Measurements from ENCODE around the gene TMEM167B. TPM values are rescaled to one million over a fixed set of nuclear protein-coding genes. Genes with fewer than 3 reads are reported as not detected.

TMEM167B gene
- total RNA-seq, 3 donors from 2014 or later (not counting 1 experiment from before 2014, with no cell fraction given), result 61.2 to 73.0 (median 71.8) TPM

GRCh38 chr1:109116286-109116685 is 25.7 kb downstream of the TMEM167B start:
- ATAC-seq, result no peak
- WGBS (ENCODE audit: insufficient coverage), result 89% methylated on average over 1 of the region's 1 CpG
- Histone ChIP-seq H3K27me3 (ENCODE audit: control insufficient read depth, insufficient read depth, low read length) (no peaks in the 10 kb centered on the region), H3K36me3 (ENCODE audit: control insufficient read depth, insufficient read depth, low read length) (no peaks in the 10 kb centered on the region), H3K27ac (ENCODE audit: low read length) (no peak overlapping the region), H3K9me3 (ENCODE audit: control insufficient read depth, insufficient read depth, low read length) (no peaks in the 10 kb centered on the region), H3K4me3 (ENCODE audit: low read length) (no peak overlapping the region), H3K4me1 (ENCODE audit: control insufficient read depth, insufficient read depth, low read length) (peaks cover 21% of the 10 kb centered on the region)
- Mint-ChIP-seq H3K4me3 (no peak overlapping the region), H3K27ac (no peak overlapping the region), H3K36me3 (no peaks in the 10 kb centered on the region), H3K9me3 (no peaks in the 10 kb centered on the region), H3K27me3 (ENCODE audit: low read depth in 2 of 2) (peaks cover 15 to 21% of the 10 kb centered on the region in 2 donors), H3K4me1 (peaks cover 21 to 29% of the 10 kb centered on the region in 2 donors)
- no peak for TF ChIP-seq CTCF (IDR thresholded peaks at IDR 0.05)
- intact Hi-C loops (cut with micrococcal nuclease), result no loop called here
- DNase-seq, result no peak

- TF ChIP-seq CTCF (IDR thresholded peaks at IDR 0.05), result no peak
- intact Hi-C loops (cut with micrococcal nuclease), result no loop called here
Observed at GRCh38 chr1:109118089-109118488, 27.5 kb downstream of the TMEM167B start.

GRCh38 chr1:109120356-109120755 is 29.8 kb downstream of the TMEM167B start:
- H3K4me1 Mint-ChIP-seq, result no peaks in the 10 kb centered on the region
- H3K27me3 ChIP-seq (ENCODE audit: control insufficient read depth, insufficient read depth, low read length), result no peaks in the 10 kb centered on the region
- peaks cover 0 to 12% of the 10 kb centered on the region in 2 donors for H3K27me3 Mint-ChIP-seq (ENCODE audit: low read depth in 2 of 2)
- ATAC-seq (no peak), DNase-seq (no peak)
- H3K4me3 Mint-ChIP-seq, result no peak overlapping the region
- H3K4me1 ChIP-seq (ENCODE audit: control insufficient read depth, insufficient read depth, low read length), result no peaks in the 10 kb centered on the region
- H3K36me3 ChIP-seq (ENCODE audit: control insufficient read depth, insufficient read depth, low read length), result no peaks in the 10 kb centered on the region
- H3K9me3 Mint-ChIP-seq, result no peaks in the 10 kb centered on the region
- no peak overlapping the region for H3K27ac Mint-ChIP-seq
- no peak overlapping the region for H3K4me3 ChIP-seq (ENCODE audit: low read length)
- H3K9me3 ChIP-seq (ENCODE audit: control insufficient read depth, insufficient read depth, low read length), result no peaks in the 10 kb centered on the region
- TF ChIP-seq CTCF (IDR thresholded peaks at IDR 0.05), result no peak
- intact Hi-C loops (cut with micrococcal nuclease), result no loop called here
- H3K27ac ChIP-seq (ENCODE audit: low read length), result no peak overlapping the region
- H3K36me3 Mint-ChIP-seq, result no peaks in the 10 kb centered on the region
- 92% methylated on average over 4 of the region's 5 CpGs for WGBS (ENCODE audit: insufficient coverage)

More at GRCh38 chr1:109118089-109118488, 27.5 kb downstream of the TMEM167B start:
- peaks cover 2 to 16% of the 10 kb centered on the region in 2 donors for H3K27me3 Mint-ChIP-seq (ENCODE audit: low read depth in 2 of 2)
- no peak for DNase-seq
- H3K27ac Mint-ChIP-seq, result no peak overlapping the region
- H3K4me1 Mint-ChIP-seq, result peaks cover 11 to 16% of the 10 kb centered on the region in 2 donors
- Histone ChIP-seq H3K36me3 (ENCODE audit: control insufficient read depth, insufficient read depth, low read length) (no peaks in the 10 kb centered on the region), H3K4me1 (ENCODE audit: control insufficient read depth, insufficient read depth, low read length) (peaks cover 13% of the 10 kb centered on the region), H3K4me3 (ENCODE audit: low read length) (no peak overlapping the region), H3K9me3 (ENCODE audit: control insufficient read depth, insufficient read depth, low read length) (no peaks in the 10 kb centered on the region), H3K27me3 (ENCODE audit: control insufficient read depth, insufficient read depth, low read length) (no peaks in the 10 kb centered on the region), H3K27ac (ENCODE audit: low read length) (no peak overlapping the region)
- H3K36me3 Mint-ChIP-seq, result no peaks in the 10 kb centered on the region
- H3K4me3 Mint-ChIP-seq, result no peak overlapping the region
- WGBS (ENCODE audit: insufficient coverage), result 89% methylated on average over 3 of the region's 3 CpGs
- no peak for ATAC-seq
- H3K9me3 Mint-ChIP-seq, result no peaks in the 10 kb centered on the region

- no peaks in the 10 kb centered on the region for H3K4me1 ChIP-seq (ENCODE audit: control insufficient read depth, insufficient read depth, low read length)
- Mint-ChIP-seq H3K27me3 (ENCODE audit: low read depth in 2 of 2) (no peaks in the 10 kb centered on the region), H3K4me1 (peaks cover 0 to 10% of the 10 kb centered on the region in 2 donors), H3K4me3 (no peak overlapping the region), H3K9me3 (no peaks in the 10 kb centered on the region), H3K36me3 (no peaks in the 10 kb centered on the region), H3K27ac (no peak overlapping the region)
- no peak for ATAC-seq
- H3K9me3 ChIP-seq (ENCODE audit: control insufficient read depth, insufficient read depth, low read length), result no peaks in the 10 kb centered on the region
- H3K4me3 ChIP-seq (ENCODE audit: low read length), result no peak overlapping the region
- WGBS (ENCODE audit: insufficient coverage), result 82% methylated on average over 1 of the region's 2 CpGs
- intact Hi-C loops (cut with micrococcal nuclease), result no loop called here
- no peaks in the 10 kb centered on the region for H3K36me3 ChIP-seq (ENCODE audit: control insufficient read depth, insufficient read depth, low read length)
- H3K27me3 ChIP-seq (ENCODE audit: control insufficient read depth, insufficient read depth, low read length), result no peaks in the 10 kb centered on the region
- no peak for DNase-seq
- TF ChIP-seq CTCF (IDR thresholded peaks at IDR 0.05), result no peak
- no peak overlapping the region for H3K27ac ChIP-seq (ENCODE audit: low read length)
Observed at GRCh38 chr1:109131059-109131458, 40.5 kb downstream of the TMEM167B start.
